K562 (cell line): ENCODE measurements around the gene SGMS1. TPM values are rescaled to one million over a fixed set of nuclear protein-coding genes. Genes with fewer than 3 reads are reported as not detected.
A peak's percentile ranks its signal among the peaks of the same experiment; 100 is the strongest.

Source experiments
- ATF7 ChIP-seq: fragments of 450-650 bp; IDR thresholded peaks from 2 replicates; pipeline ENCODE4 v1.7.1; 2014; ENCODE audit warnings: mild to moderate bottlenecking, moderate library complexity
- BRD9 ChIP-seq: fragments of 450-650 bp; IDR thresholded peaks from 2 replicates; pipeline ENCODE4 v1.6.1; 2018; ENCODE audit warnings: low read depth; ENCODE audit not compliant: partially characterized antibody
- C11orf30 ChIP-seq: fragments of 450-650 bp; IDR thresholded peaks from 2 replicates; pipeline ENCODE4 v1.6.1; 2016; ENCODE audit warnings: low read depth, mild to moderate bottlenecking
- EP400 ChIP-seq: fragments of 450-650 bp; IDR thresholded peaks from 2 replicates; pipeline ENCODE4 v1.6.1; 2017; ENCODE audit warnings: antibody characterized with exemption, mild to moderate bottlenecking, moderate library complexity
- FOSL1 ChIP-seq: fragments of 200-800 bp; sonication (Bioruptor generic); conservative IDR thresholded peaks from 2 replicates; pipeline ENCODE4 v1.6.1; 2016; ENCODE audit warnings: missing genetic modification characterization, missing compliant biosample characterization
- FOXK2 ChIP-seq, 2 experiments: fragments of 450-650 bp; IDR thresholded peaks in 1 of 2; conservative IDR thresholded peaks in 1 of 2; 2 replicates each; pipeline ENCODE4 v1.6.1; 2016; ENCODE audit warnings: low read depth in 2 of 2, mild to moderate bottlenecking in 1 of 2
- KDM5B ChIP-seq: fragments of 200-600 bp; sonication (generic); IDR thresholded peaks from 2 replicates; pipeline ENCODE4 v1.6.1; 2012; ENCODE audit warnings: low read depth, mild to moderate bottlenecking, moderate library complexity, low read length, control low read depth, inconsistent platforms; ENCODE audit not compliant: insufficient replicate concordance
- NELFE ChIP-seq: IDR thresholded peaks from 2 replicates; pipeline ENCODE4 v1.6.1; 2011; ENCODE audit warnings: mild to moderate bottlenecking; ENCODE audit not compliant: insufficient read depth, insufficient read length
- NR2C1 ChIP-seq, 2 experiments: fragments of 450-650 bp; IDR thresholded peaks; 2 replicates each; pipeline ENCODE4 v1.6.1; 2017; ENCODE audit warnings: mild to moderate bottlenecking in 2 of 2, antibody characterized with exemption in 1 of 2, inconsistent platforms in 1 of 2, missing compliant biosample characterization in 1 of 2, missing genetic modification characterization in 1 of 2
- NR4A1 ChIP-seq, 2 experiments: fragments of 250-450 bp in 1 of 2; fragments of 450-650 bp in 1 of 2; sonication (Bioruptor Pico) in 1 of 2; IDR thresholded peaks; 2 replicates each; pipeline versions ENCODE4 v1.4.0 to v1.6.1; 2016 to 2020; ENCODE audit warnings: mild to moderate bottlenecking in 2 of 2, missing compliant biosample characterization in 1 of 2, missing genetic modification characterization in 1 of 2, moderate library complexity in 1 of 2
- SRF ChIP-seq, 2 experiments: fragments of 250-450, 450-650 bp in 1 of 2; sonication (Bioruptor Pico) in 1 of 2; sonication (generic) in 1 of 2; formaldehyde crosslinking; IDR thresholded peaks; 2 replicates each; pipeline versions ENCODE4 v1.5.0 to v1.5.1; 2020 to 2022; ENCODE audit warnings: mild to moderate bottlenecking in 1 of 2, missing genetic modification reagents in 1 of 2
- SRSF1 ChIP-seq: fragments of 200-400 bp; formaldehyde crosslinking; IDR thresholded peaks from 2 replicates; pipeline ENCODE4 v1.6.1; 2017; ENCODE audit warnings: mild to moderate bottlenecking, low read depth, low read length, moderate library complexity
- TEAD4 ChIP-seq, 2 experiments: sonication (generic) in 1 of 2; formaldehyde crosslinking in 1 of 2; IDR thresholded peaks; 2 replicates each; pipeline versions ENCODE4 v1.6.1 to v1.8.0; 2012 to 2022; ENCODE audit warnings: borderline replicate concordance in 1 of 2, inconsistent platforms in 1 of 2, low read length in 1 of 2, mild to moderate bottlenecking in 1 of 2, missing genetic modification reagents in 1 of 2
- ZNF143 ChIP-seq: sonication (generic); formaldehyde crosslinking; IDR thresholded peaks from 2 replicates; pipeline ENCODE4 v1.9.0; 2022; ENCODE audit warnings: mild to moderate bottlenecking, missing genetic modification reagents
- ZNF274 ChIP-seq: IDR thresholded peaks from 2 replicates; pipeline ENCODE4 v1.6.1; 2011; ENCODE audit warnings: low read depth, mild to moderate bottlenecking, low read length, moderate library complexity, borderline replicate concordance
- ZNF639 ChIP-seq, 2 experiments: fragments of 200-800 bp in 1 of 2; sonication (Bioruptor generic) in 1 of 2; sonication (generic) in 1 of 2; formaldehyde crosslinking in 1 of 2; IDR thresholded peaks in 1 of 2; conservative IDR thresholded peaks in 1 of 2; 2 replicates each; pipeline versions ENCODE4 v1.5.0 to v1.6.1; 2016 to 2020; ENCODE audit warnings: missing compliant biosample characterization in 1 of 2, missing genetic modification characterization in 1 of 2, missing genetic modification reagents in 1 of 2
- polyA plus RNA-seq, 8 experiments: library from polyadenylated mRNA; depleted of rRNA in 4 of 8; stranded (reverse) in 5 of 8; unstranded in 3 of 8; fragments of >200 nt; fragmentation: Nextera tagmentation in 2 of 8; fragmentation: Illumina TruSeq in 1 of 8; extraction: Ambion mirVana in 2 of 8; extraction: Trizol in 1 of 8; gene quantifications; 2 replicates each; pipeline versions ENCODE4 v1.2.1 to v1.2.3, GENCODE V29; 2011 to 2014; ENCODE audit warnings: inconsistent platforms in 1 of 8, missing spikeins in 1 of 8
- total RNA-seq, 7 experiments: library from RNA; depleted of rRNA in 6 of 7; stranded (reverse); fragments of >200 nt in 6 of 7; fragmentation: Illumina TruSeq in 2 of 7; extraction: Trizol in 2 of 7; gene quantifications; 2 replicates each; pipeline versions ENCODE4 v1.2.1 to v1.2.3, GENCODE V29; 2011 to 2021; ENCODE audit warnings: low replicate concordance in 1 of 7
- TF ChIP-seq, protein P1 (sequence below), 2 experiments: fragments of 450-650 bp in 1 of 2; IDR thresholded peaks; 2 replicates each; pipeline ENCODE4 v1.6.1; 2011 to 2017; ENCODE audit warnings: low read depth in 2 of 2, antibody characterized with exemption in 1 of 2, borderline replicate concordance in 1 of 2, low read length in 1 of 2, mild to moderate bottlenecking in 1 of 2, mixed read lengths in 1 of 2; ENCODE audit not compliant: control insufficient read depth in 1 of 2
- TF ChIP-seq, protein P2 (sequence below), 2 experiments: fragments of 450-650 bp in 1 of 2; sonication (generic) in 1 of 2; formaldehyde crosslinking in 1 of 2; IDR thresholded peaks in 1 of 2; conservative IDR thresholded peaks in 1 of 2; 2 replicates each; pipeline versions ENCODE4 v1.6.1 to v1.8.1; 2016 to 2023; ENCODE audit warnings: mild to moderate bottlenecking in 2 of 2, moderate library complexity in 2 of 2, inconsistent platforms in 1 of 2, missing genetic modification reagents in 1 of 2

SGMS1 gene
- total and polyA plus RNA-seq, 9 of the 15 experiments (the other 6 are each of a cell fraction or from before 2014, with no cell fraction given), result 22.6 to 232 (median 82.2) TPM

DNA sequence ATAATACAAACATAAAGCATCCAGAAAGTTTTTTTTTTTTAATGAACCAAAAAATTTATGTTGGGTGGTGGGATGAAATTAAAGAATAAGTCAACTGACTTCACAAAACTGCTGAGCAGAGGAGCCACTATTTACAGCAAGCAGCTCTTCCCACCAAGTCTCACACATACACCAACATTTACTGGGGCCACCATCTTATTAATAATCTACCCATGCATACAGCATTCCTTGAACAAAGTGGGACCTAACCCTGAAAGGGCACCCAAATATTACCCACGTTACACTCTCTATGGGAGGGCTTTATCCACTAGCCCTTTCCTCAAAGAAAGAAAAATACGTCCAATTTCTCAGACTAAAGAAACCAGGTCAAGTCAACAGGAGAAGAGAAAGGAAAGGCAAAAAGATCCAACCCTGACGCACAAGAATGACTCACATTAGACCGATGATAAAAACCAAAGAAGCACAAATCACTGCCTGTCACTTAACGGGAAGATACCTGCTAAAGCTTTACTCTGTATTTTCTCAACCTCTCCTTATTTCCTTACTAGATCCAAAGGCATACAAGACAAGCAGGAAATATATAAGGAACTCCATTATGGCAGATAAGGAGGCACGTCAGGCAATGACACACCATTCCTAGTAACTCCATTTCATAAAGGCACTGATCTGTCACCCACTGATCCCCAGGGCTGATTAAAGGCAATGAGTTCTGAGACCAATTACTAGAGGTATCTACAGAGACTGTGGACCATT, 230.6 kb downstream of the SGMS1 start (continued):
- TF ChIP-seq ZNF639 (CRISPR knock-in tag; conservative IDR thresholded peaks at IDR 0.05 in 1 of 2, IDR thresholded peaks at IDR 0.05 in 1 of 2), result 0 out of 4 replicates have a peak, but pooled peaks of 1 of the 2 experiments have one; percentile 37
- peak; percentile 95; the same call in 1 of the 2 replicates for TF ChIP-seq FOSL1 (tag)
- TF ChIP-seq ZNF143, result no peak
- no peak for TF ChIP-seq NR2C1 (IDR thresholded peaks at IDR 0.05)
- no peak for TF ChIP-seq NR2C1 (tag; IDR thresholded peaks at IDR 0.05)
- no peak for TF ChIP-seq KDM5B
- TF ChIP-seq TEAD4 (IDR thresholded peaks at IDR 0.05; ENCODE audit: low read length), result 0 out of 2 replicates have a peak, but pooled peaks have one; percentile 7
- no peak for TF ChIP-seq TEAD4 (CRISPR knock-in tag; IDR thresholded peaks at IDR 0.05; ENCODE audit: borderline replicate concordance)
- TF ChIP-seq, protein P1, sequence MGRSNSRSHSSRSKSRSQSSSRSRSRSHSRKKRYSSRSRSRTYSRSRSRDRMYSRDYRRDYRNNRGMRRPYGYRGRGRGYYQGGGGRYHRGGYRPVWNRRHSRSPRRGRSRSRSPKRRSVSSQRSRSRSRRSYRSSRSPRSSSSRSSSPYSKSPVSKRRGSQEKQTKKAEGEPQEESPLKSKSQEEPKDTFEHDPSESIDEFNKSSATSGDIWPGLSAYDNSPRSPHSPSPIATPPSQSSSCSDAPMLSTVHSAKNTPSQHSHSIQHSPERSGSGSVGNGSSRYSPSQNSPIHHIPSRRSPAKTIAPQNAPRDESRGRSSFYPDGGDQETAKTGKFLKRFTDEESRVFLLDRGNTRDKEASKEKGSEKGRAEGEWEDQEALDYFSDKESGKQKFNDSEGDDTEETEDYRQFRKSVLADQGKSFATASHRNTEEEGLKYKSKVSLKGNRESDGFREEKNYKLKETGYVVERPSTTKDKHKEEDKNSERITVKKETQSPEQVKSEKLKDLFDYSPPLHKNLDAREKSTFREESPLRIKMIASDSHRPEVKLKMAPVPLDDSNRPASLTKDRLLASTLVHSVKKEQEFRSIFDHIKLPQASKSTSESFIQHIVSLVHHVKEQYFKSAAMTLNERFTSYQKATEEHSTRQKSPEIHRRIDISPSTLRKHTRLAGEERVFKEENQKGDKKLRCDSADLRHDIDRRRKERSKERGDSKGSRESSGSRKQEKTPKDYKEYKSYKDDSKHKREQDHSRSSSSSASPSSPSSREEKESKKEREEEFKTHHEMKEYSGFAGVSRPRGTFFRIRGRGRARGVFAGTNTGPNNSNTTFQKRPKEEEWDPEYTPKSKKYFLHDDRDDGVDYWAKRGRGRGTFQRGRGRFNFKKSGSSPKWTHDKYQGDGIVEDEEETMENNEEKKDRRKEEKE (IDR thresholded peaks at IDR 0.05; ENCODE audit: borderline replicate concordance in 1 of 2, control insufficient read depth in 1 of 2, low read depth in 2 of 2, low read length in 1 of 2), result no peak
- no peak for TF ChIP-seq EP400
- peak; percentile 36; the same call in 1 of the 2 replicates for TF ChIP-seq ATF7
- TF ChIP-seq SRF (CRISPR knock-in tag; IDR thresholded peaks at IDR 0.05), result no peak
- no peak for TF ChIP-seq NR4A1 (CRISPR knock-in tag; IDR thresholded peaks at IDR 0.05)
- TF ChIP-seq NR4A1 (tag; IDR thresholded peaks at IDR 0.05), result no peak
- no peak for TF ChIP-seq BRD9
- no peak for TF ChIP-seq SRSF1
- TF ChIP-seq, protein P2, sequence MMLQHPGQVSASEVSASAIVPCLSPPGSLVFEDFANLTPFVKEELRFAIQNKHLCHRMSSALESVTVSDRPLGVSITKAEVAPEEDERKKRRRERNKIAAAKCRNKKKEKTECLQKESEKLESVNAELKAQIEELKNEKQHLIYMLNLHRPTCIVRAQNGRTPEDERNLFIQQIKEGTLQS (IDR thresholded peaks at IDR 0.05), result peak; percentile 82
- TF ChIP-seq, protein P2 (CRISPR knock-in tag; conservative IDR thresholded peaks at IDR 0.05), result peak; percentile 30; the same call in 1 of the 2 replicates
- no peak for TF ChIP-seq NELFE
- peak in 1 of 2 experiments; percentile 31; a peak in 1 of 4 replicates for TF ChIP-seq FOXK2 (conservative IDR thresholded peaks at IDR 0.05 in 1 of 2, IDR thresholded peaks at IDR 0.05 in 1 of 2; ENCODE audit: low read depth in 2 of 2)
- no peak for TF ChIP-seq ZNF274
- TF ChIP-seq C11orf30, result no peak
